Vagina (tissue), 2 donors: ENCODE data around the gene CHCHD6.

Experiments
- POLR2A ChIP-seq, 2 donors: fragments of 450-650 bp; IDR thresholded peaks; one replicate each; pipeline ENCODE4 v1.6.1; 2017; ENCODE audit warnings: antibody characterized with exemption in 2 of 2, mild to moderate bottlenecking in 2 of 2, moderate library complexity in 2 of 2
- POLR2AphosphoS5 ChIP-seq, 2 donors: sonication (generic); formaldehyde crosslinking; IDR thresholded peaks; one replicate each; pipeline ENCODE4 v1.9.0; 2017; ENCODE audit warnings: antibody characterized with exemption in 2 of 2, mild to moderate bottlenecking in 2 of 2, low read depth in 1 of 2; ENCODE audit not compliant: insufficient read depth in 1 of 2
- TF ChIP-seq, protein P1 (sequence below), 3 experiments: fragments of 450-650 bp in 2 of 3; fragments of 200-600 bp in 1 of 3; sonication (generic) in 1 of 3; IDR thresholded peaks; one replicate each; pipeline ENCODE4 v1.5.1; 2017 to 2019; ENCODE audit warnings: antibody characterized with exemption in 3 of 3, mild to moderate bottlenecking in 2 of 3, moderate library complexity in 2 of 3

DNA sequence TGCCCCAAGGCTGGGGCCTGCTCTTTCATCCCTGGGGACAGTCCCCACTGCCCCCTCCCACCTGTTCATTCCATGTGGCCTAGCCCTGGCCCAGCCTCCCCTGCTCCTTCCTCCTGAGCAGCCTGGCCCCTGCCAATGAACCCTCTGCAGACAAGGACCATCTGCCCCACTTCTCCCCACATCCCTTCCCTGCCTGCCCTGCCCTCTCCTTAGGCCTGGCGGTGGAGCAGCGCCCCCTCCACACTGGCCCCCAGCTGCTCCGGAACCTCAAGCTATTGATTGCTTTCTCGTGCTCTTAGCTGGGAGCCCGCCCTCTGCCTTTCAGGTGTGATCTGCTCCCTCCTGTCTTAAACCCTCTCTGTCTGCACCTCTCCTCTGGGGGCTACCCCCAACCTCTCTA is 286.9 kb downstream of the CHCHD6 start:
- TF ChIP-seq, protein P1, sequence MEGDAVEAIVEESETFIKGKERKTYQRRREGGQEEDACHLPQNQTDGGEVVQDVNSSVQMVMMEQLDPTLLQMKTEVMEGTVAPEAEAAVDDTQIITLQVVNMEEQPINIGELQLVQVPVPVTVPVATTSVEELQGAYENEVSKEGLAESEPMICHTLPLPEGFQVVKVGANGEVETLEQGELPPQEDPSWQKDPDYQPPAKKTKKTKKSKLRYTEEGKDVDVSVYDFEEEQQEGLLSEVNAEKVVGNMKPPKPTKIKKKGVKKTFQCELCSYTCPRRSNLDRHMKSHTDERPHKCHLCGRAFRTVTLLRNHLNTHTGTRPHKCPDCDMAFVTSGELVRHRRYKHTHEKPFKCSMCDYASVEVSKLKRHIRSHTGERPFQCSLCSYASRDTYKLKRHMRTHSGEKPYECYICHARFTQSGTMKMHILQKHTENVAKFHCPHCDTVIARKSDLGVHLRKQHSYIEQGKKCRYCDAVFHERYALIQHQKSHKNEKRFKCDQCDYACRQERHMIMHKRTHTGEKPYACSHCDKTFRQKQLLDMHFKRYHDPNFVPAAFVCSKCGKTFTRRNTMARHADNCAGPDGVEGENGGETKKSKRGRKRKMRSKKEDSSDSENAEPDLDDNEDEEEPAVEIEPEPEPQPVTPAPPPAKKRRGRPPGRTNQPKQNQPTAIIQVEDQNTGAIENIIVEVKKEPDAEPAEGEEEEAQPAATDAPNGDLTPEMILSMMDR (IDR thresholded peaks at IDR 0.05): no peak
- TF ChIP-seq POLR2A (IDR thresholded peaks at IDR 0.05) (no peak), POLR2AphosphoS5 (IDR thresholded peaks at IDR 0.05; ENCODE audit: insufficient read depth in 1 of 2, low read depth in 1 of 2) (no peak)
